ENCODE measurements around the gene MRGPRG.

MRGPRG gene

GRCh38 chr11:3175194-3175593 is 43.4 kb downstream of the MRGPRG start:
- no peak for DNase-seq (ENCODE audit: low read depth)
- TF ChIP-seq CTCF (IDR thresholded peaks at IDR 0.05; ENCODE audit: control insufficient read depth, extremely low read depth, insufficient read depth) = no peak

GRCh38 chr11:3174387-3174786 is 44.2 kb downstream of the MRGPRG start:
- TF ChIP-seq CTCF (IDR thresholded peaks at IDR 0.05; ENCODE audit: control insufficient read depth, extremely low read depth, insufficient read depth) = no peak
- H3K4me3 ChIP-seq (ENCODE audit: low read depth, low read length) = no peak overlapping the region
- no peak for DNase-seq (ENCODE audit: low read depth)

More at GRCh38 chr11:3175194-3175593, 43.4 kb downstream of the MRGPRG start:
- H3K4me3 ChIP-seq (ENCODE audit: low read depth, low read length) = no peak overlapping the region

- no peak for DNase-seq (ENCODE audit: low read depth)
- H3K4me3 ChIP-seq (ENCODE audit: low read depth, low read length) = no peak overlapping the region
- TF ChIP-seq CTCF (IDR thresholded peaks at IDR 0.05; ENCODE audit: control insufficient read depth, extremely low read depth, insufficient read depth) = no peak
These were observed 44.8 kb downstream of the MRGPRG start for GRCh38 chr11:3173795-3174194.

- no peak for TF ChIP-seq CTCF (IDR thresholded peaks at IDR 0.05; ENCODE audit: control insufficient read depth, extremely low read depth, insufficient read depth)
- DNase-seq (ENCODE audit: low read depth) = no peak
- no peak overlapping the region for H3K4me3 ChIP-seq (ENCODE audit: low read depth, low read length)
These were observed 46.6 kb downstream of the MRGPRG start for GRCh38 chr11:3171931-3172560.

- no peak for DNase-seq (ENCODE audit: low read depth)
- TF ChIP-seq CTCF (IDR thresholded peaks at IDR 0.05; ENCODE audit: control insufficient read depth, extremely low read depth, insufficient read depth) = no peak
These were observed 47.6 kb downstream of the MRGPRG start for GRCh38 chr11:3170756-3171650.

GRCh38 chr11:3170044-3170755 is 48.4 kb downstream of the MRGPRG start:
- no peak overlapping the region for H3K4me3 ChIP-seq (ENCODE audit: low read depth, low read length)
- no peak for TF ChIP-seq CTCF (IDR thresholded peaks at IDR 0.05; ENCODE audit: control insufficient read depth, extremely low read depth, insufficient read depth)
- peak; percentile 47 for DNase-seq (ENCODE audit: low read depth)

More at GRCh38 chr11:3170756-3171650, 47.6 kb downstream of the MRGPRG start:
- H3K4me3 ChIP-seq (ENCODE audit: low read depth, low read length) = no peak overlapping the region
